Kasumi-1 (cell line): ENCODE measurements around the gene MED13.
"Not testable (repeated sequence)": the region's sequence is repeated elsewhere in the genome, so short reads cannot be mapped to it uniquely, and the experiment has no call there.

Experiments used
- DNase-seq, 2 experiments: peaks; one replicate each; lab custom pipeline; 2025; lab: John Stamatoyannopoulos, UW

The MED13 gene

DNA sequence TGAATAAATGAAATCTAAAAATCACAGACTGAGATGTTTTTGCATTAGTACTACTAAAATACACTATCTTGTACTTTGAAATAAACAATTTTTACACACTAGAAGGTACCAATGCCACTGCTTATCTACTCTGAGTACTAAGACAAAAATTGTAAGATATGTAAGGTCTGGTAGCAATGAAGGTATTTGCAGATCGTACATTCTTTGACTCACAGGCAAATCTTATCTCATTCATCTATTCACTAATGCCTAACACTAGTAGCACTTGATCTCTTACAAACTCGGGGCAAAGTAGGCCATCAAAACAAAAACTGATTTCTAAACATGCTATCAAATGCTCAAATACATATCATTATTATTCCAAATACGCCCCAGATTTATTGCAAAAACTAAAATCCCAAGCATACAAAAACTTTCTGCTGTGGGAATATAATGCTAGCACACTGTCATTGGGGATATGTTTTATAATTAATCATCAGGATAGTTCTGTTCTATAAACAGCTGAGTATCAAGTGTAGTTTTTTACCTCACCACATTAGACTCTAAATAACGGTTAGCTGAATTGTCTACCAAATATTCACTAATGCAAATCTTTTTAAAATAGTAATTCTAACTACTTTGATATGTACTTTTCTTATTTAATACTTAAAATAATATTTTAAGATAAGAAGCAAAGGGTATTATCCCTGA lies 68.0 kb downstream of the MED13 start:
- no peak for DNase-seq

DNA sequence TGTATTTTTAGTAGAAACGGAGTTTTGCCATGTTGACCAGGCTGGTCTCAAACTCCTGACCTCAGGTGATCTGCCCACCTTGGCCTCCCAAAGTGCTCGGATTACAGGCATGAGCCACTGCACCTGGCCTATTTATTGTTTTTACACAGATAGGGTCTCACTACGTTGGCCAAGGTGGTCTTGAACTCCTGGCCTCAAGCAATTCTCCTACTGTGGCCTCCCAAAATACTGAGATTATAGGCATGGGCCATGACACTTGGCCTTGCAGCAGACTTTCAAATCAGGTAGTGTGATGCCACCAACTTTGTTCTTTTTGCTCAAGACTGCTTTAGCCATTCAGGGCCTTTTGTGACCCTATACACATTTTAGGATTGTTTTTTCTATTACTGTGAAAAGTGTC lies 75.6 kb downstream of the MED13 start:
- no peak for DNase-seq

DNA sequence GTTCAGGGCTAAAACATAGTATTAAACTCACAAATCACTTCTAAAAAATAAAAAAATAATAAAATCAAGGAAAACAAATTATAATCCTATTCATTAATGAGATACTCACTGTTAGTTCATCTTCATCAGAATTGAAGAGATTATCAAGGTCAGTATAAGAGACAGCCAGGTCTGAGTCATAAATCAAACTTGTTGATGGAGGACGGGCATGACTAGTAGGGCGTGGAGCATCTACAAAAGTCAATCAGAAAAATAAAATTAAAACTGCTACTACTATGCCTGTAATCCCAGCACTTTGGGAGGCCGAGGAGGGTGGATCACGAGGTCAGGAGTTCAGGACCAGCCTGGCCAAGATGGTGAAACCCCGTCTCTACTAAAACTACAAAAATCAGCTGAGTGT lies 78.2 kb downstream of the MED13 start:
- DNase-seq: no peak

DNA sequence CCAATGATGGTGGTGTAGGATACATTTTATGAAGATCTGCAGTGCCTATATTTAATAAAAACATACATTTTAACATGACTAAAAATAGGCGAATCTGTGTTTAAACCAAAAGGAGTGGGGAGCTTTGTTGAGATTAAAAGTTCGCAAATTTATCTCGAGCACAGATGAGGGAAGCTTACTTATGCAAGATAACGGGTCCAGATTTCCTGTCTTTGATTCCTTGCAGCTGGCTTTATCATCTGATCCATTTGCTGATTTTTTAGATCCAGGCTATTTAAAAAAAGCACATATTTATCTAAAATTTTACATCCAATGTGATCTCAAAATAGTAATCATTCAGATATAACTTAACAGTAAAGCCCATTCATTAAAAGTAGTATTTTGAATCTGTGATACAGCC lies 80.3 kb downstream of the MED13 start:
- DNase-seq: no peak

DNA sequence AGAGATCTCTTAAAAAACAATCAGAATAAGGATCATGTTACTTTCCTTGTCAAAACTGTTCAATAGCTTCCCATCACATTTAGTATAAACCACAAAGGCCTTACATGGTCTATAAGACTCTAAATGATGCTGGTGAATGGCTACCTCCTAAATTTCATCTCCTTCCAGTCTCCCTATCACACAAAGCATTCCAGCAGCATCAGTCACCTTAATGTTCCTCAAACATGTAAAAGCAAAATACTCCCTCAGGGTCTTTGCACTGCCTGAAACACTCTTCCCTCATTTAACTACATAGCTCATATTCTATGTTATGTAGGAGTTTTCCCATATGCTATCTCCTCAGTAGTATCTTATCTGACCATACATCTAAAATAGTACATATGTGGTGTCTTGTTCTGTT lies 83.8 kb downstream of the MED13 start:
- DNase-seq: no peak

DNA sequence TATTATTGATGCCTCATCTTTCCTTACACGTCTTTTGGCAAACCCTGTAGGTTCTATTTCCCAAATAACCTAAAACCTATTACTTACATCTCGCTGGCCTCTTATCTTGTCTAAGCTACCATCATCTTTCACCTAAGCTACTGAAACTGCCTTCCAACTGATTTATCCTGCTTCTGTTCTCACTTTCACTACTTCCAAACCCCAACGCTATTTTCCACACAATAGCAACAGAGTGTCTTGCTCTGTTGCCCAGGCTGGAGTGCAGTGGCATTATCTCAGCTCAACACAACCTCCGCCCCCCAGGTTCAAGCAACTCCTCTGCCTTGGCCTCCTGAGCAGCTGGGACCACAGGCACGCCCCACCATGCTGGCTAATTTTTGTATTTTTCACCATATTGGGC lies 84.5 kb downstream of the MED13 start:
- DNase-seq: no peak

DNA sequence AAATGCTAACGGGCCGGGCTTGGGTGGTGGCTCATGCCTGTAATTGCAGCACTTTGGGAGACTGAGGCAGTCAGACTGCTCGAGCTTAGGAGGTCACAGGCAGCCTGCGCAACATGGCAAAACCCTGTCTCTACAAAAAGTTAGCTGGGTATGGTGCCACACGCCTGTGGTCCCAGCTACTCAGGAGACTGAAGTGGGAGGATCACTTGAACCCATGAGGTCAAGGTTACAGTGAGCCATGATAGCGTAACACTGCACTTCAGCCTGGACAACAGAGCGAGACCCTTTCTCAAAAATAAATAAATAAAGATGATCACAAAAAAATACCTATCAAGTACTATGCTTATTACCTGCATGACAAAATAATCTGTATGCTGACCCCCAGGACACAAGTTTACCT lies 91.0 kb downstream of the MED13 start:
- no peak for DNase-seq

DNA sequence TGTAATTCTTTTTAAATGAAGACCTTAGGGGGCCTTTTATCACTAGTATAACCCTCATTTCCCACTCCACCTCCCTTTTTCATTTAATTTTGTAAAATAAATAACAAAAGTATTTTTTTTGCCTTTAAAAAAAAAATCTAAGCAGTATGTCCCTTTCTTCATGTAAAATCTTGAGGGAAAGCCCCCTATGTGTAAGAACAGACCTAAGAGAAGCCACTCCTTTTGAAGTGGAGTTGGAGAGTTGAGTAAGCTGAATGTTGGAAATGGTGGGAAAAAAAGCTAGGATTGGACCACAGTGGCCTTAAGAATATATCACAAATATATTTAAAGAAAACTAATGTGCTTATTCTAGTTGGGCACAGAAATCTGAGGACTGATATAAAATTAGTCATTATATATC lies 92.8 kb downstream of the MED13 start:
- DNase-seq: no peak

DNA sequence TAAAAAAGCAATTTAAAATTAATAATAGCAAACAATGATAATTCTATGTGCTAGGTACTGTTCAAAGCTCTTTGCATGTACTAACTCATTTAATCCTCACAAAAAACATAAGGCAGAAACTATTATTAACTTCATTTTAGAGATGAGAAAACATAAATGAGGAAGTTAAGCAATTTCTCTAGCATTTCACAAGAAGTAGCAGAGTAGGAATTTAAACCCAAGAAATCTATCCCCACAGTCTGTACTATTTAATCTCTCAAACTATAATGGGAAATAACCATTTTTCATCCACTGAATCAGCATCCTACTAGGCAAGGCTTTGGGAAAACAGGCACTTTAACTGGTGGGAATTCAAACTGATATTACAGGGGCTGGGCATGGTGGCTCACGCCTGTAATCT lies 95.0 kb downstream of the MED13 start:
- DNase-seq: peak; percentile 68 to 85

DNA sequence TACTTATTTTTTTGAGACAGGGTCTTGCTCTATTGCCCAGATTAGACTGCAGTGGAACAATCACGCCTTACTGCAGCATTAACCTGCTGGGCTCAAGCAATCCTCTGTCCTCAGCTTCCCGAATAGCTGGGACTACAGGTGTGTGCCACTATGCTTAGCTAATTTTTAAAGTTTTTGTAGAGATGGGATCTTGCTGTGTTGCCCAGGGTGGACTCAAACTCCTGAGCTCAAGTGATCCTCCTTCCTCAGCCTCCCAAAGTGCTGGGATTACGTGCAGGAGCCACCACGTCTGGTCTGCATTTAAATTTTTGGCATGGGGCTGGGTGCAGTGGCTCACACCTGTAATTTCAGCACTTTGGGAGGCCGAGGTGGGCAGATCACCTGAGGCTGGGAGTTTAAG lies 96.3 kb downstream of the MED13 start:
- no peak for DNase-seq

DNA sequence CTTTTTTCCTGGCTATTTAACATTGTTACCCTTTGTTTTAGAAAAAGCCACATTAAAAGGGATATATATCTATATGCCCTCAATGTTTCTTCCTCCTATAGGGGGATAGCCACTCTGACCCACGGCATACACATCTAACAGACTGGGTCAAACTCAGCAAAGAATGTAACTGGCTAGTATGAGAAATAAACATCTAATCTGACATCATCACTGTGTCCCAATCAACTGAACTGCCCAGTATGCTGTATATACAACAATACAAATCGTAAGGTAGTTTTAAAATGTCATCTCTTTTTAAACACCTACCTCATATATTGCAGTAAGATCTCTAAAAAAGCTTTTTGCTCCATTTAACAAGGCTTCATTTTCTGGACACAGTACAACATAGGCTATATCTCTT lies 97.3 kb downstream of the MED13 start:
- DNase-seq: no peak

DNA sequence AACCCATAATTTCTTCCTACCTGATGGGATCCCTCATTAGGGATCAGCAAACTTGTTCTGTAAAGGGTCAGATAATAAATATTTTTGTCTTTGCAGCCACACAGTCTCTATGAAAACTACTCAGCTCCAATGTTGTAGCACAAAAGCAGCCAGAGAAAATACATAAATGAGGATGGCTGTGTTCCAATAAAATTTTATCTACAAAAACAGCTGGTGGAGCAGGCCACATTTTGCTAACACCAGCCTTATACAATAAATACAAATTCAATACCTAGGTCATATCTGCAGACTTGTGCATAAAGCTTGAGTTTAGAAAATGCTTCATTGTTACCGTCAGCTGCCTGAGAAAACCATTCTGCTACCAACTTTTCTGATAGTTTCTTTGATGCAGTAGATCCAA lies 98.9 kb downstream of the MED13 start:
- no peak for DNase-seq

DNA sequence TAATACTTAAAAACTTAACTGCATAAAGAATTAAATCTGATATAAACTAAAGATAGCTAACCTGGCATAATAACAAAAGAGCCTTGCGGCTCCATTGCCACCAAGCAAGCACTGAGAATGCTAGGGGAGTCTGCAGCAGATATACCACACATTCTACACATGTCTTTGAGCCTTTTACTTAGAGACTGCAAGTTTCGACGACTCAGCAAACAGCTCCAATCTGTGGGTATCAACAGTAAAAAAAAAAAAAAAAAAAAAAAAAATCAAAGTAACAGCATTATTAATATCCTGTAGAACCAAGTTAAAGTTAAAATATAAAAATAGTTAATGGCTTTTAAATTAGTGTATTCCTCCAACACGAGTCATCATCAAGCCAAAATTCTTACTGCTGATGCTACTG lies 109.5 kb downstream of the MED13 start:
- no peak for DNase-seq

DNA sequence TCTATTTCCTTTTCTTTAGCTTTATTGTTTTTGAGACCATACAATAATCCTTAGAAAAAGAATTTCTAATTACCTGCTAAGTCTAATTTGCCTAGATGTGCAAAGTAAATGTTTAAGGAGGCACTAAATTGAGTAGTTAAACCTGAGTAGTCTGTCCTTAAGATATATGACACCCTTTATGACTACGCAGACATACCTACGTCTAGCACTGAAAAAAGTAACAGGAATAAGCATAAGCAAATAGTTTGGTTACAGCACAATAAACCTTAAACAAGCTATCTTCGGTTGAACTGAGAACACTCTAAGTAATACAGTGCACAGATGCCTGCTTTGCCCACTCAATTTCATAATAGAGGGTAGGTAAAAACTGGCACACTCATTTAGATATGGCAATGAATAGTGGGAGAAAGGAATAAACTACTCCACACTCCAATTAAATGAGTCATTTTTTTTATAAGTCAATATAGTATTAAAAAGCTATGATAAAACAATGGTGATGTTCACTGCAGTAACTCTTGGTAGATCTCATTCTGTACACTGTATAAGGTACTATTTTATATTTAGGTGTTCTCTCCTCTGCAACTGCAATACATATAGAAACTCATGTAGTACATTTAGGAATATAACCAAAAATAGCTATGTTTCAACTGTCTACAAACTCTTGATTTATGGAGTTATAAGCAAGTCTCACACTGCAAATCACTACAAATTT lies 117.6 kb downstream of the MED13 start:
- no peak for DNase-seq

DNA sequence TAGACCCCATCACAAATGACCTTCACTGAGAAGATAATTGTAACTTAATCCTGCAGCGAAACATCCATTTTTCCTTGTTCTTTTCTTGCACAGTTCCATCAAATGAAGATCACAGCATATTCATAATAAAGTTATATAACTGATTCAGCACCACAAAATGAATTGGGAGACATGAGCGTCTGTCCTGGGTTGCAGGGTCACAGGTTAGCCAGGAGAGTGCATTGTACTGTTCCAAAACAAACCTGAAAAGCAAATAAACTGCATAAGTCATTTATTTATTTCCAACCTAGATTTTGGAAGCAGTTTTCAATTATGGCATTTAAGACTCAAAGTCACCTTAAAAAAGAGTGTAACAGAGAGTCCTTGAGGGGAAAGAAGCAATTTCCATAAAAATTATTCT lies 118.7 kb downstream of the MED13 start:
- no peak for DNase-seq

DNA sequence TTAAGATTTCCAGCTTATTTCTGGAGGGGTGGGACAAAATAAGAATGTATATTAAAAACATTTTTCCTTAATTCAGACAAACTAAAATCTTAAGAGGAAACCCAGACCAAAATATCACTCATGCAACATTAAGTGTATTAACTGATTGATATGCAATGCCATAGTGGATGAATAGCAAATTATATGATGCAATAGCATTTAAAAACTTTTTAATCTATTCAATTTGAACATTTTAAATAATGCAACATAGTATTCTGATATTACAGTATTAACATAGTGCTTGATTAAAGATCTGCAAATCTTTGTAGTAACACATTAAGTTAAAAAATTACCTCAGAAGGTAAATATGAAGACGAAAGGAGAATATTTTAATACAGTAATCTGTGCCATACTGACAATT lies 122.0 kb downstream of the MED13 start:
- DNase-seq: no peak

DNA sequence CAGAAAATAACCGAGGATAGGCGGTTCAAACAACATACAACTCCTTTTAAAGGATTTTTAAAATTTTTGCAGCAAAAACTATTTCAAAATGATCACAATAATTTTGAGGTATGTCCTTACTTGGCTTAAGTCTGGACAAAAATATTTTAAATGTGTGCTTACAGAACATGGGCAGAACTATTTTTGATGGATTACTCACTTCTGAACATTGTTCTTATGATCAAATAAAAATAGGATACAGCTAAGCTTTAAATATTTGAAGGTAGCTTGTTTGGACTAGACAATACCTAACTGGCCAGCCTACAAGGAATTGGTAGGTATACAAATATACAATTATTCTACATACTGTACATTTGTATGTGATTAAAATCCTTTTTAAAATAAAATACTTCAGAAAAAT lies 123.0 kb downstream of the MED13 start:
- no peak for DNase-seq

DNA sequence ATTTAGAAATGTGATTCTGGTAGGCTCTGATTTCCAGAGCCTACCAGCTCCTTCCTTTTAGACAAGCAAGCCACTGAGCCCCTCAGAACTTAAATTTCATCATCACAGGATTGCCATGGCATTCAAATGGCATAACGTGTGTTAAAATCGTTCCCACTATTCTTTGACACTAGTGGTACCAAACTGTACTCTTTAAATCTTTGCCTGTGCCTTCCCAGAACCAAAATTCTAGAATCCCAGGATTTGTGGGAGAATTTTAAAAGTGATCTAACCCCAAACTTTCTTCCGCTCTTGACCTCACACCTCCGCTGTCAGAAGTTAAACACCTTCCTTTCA lies 137.0 kb downstream of the MED13 start:
- no peak for DNase-seq

DNA sequence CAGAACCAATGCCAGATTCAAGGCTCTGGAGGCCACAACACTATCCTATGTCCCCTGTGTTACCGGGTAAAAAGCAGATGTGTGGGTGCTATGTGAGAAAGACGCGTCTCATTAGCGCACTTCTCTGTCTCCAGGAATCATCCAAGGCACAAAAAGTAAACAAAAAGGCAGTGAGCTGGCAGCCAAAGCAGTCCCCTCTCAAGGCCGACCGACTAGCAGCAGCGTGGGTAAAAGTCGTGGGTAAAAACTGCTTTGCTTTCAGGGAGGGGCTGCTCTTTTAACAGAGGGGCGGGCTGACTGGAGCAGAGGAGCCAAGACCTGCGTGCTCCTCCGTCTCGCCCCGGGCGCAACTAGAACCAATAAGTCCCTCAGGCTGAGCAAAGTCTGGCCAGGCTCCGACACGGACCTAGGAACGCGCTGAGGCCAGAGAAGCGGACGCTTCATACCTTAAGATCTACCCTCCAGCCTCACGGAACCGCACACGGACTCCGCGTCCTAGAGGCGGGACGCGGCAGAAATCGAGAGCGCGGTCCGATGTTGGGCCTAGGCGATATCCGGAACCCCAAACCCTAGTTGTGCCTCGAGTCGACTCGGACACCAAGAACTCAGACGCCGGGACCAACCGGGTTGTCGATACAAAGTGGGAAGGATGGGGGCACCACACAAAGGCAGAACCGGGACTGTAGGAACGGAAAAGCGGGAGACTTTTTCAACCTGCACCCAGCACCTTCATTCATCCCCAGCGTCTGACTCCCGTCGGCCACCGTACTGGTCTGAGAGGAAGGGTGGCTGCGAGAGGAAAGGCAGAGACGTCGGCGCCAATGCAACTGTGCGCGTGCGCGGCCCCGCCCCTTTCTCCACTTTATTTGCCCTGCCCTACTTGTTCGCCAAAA lies 137.6 kb downstream of the MED13 start, which contains the start of gene INTS2:
Gene INTS2, minus strand, starts transcription at position 775 of the 893 bp plus-strand sequence. CDS start 1,338 bp downstream, outside the sequence.
- peak; percentile 98 for DNase-seq

DNA sequence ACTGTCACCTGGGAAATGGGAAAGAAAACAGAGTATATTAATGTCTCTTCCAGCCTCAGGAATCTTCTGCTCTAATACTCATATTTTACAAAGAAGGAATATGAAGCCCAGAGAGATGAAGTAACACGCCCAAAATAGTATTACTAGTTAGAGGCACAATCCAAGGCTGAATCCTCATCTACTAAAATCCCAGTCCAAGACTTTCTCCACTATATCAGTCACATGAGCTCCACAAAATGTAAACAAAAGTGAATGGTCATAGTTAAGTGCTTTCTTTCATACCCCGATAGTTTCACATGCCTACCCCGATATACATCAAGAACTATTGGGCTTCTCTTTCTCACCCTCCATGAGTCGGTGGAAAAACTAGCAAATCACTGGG lies 138.3 kb downstream of the MED13 start:
- no peak for DNase-seq

DNA sequence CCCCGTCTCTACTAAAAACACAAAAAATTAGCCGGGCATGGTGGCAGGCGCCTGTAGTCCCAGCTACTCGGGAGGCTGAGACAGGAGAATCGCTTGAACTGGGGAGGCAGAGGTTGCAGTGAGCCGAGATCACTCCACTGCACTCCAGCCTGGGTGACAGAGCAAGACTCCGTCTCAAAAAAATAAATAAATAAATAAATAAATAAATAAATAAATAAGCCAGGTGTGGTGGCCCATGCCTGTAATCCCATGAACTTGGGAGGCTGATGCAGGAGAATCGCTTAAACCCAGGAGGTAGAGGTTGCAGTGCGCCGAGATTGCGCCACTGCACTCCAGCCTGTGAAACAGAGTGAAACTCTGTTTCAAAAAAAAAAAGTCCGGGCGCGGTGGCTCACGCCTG lies 149.9 kb downstream of the MED13 start:
- DNase-seq: not testable (repeated sequence)

DNA sequence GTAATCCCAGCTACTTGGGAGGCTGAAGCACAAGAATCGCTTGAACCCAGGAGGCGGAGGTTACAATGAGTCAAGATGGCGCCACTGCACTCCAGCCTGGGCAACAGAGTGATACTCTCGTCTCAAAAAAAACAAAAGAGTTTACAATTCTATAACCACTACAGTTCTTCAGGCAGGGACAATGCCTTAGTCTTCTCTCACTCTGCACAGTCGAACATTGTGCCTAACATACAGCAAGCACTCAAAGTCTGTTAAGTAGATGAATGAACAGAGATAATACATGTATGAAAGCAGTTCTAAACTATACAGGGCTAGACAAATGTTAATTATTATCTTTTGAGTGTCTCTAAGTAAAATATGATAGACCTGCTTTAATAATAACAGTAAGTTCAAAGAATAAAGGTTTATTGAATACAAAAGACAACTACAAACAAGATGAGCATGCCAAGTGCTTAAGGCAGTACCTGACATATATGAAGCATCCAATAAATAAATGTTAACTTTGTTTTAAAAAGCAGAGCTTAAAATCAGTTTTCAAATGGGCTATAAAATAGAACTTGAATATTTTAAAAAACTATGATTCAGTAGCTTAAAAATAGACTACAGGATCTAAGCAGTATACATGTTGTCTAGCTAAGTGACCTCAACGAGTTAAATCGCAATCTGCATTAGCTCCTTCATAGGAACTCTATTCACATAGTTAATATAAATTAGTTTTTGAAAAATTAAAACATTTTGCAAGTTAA lies 156.6 kb downstream of the MED13 start:
- DNase-seq: no peak
